ENCODE results near the gene SPACDR.

SPACDR gene

DNA sequence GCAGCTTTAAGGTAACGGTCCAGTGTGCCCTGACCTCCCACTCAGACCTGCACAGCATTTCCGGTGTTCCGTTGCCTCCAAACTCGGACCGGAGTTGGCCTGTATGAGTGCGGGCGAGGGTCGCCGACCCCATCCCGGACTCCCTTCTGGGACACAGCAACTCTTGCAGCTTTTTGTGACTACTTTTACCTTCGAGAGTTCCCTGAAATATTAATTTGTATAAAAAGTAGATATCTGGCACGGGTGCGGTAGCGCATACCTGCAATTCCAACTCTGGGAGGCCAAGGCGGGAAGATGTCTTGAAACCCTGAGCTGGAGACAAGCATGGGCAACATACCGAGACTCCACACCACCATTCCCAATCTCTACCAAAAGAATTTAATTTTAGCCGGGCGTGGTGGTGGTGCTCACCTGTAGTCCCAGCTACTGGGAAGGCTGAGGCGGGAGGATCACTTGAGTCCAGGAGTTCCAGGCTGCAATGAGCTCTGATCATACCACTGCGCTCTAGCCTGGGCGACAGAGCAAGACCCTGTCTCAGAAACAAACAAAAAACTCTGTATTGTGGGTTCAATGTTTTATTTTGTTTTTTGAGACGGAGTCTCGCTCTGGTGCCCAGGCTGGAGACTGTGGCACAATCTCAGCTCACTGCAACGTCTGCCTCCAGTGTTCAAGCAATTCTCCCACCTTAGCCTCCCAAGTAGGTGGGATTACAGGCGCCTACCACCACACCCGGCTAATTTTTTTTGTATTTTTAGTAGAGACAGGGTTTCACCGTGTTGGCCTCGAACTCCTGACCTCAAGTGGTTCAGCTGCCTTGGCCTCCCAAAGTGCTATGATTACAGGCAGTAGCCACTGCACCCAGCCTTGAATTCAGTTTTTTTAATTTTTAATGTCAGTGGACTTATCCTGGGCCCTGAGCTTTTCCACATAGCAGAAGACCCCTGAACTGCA, 26.6 kb downstream of the SPACDR start:
- no peak overlapping the region for H3K4me3 ChIP-seq (ENCODE audit: control insufficient read depth, low read depth, low read length)
- no peak for DNase-seq (ENCODE audit: low read depth)
- TF ChIP-seq CTCF (IDR thresholded peaks at IDR 0.05; ENCODE audit: control insufficient read depth, insufficient read depth, low read depth, low read length, missing control alignments): no peak

DNA sequence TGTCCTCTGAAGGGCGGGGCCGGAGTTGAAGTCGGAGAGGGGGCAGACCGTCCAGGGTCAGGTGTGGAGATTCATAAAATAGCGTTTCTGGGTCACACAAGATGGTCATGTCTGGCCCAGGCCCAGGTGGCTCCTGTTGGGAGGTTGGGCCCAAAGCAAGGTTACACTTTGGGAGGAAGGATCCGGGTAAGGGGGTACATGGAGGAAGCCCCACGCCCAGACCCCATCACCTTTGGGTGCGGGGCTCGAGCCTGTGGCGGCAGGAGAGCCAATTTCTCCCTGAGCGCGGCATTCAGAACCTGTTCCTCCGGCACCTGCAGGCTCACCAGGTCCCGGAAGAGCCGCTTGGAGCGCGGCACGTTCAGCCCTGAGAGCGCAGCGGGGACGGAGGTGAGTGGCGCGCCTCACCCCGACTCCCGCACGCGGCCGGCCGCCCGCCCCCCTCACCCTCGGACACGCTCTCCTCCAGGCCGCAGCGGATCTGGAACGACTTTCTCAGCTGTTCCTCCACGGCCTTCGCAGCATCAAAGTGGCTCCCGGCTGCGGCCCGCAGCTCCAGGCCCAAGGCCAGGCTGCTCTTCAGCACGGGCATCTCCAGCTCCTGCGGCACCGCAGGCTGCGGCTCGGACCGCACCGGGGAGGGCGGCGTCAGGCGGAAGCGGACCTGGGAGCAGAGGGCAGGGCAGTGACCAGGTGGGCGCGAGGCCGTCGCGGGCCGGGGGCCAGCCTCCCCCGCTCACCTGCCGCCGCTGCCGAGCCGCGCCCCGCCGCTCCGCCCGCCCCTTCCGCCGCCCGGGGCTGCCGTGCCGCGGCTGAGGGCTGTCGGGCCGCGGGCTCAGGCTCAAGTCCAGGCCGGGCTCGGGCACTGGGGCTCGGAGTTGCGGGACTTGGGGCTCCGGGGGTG, 28.4 kb downstream of the SPACDR start:
- H3K4me3 ChIP-seq (ENCODE audit: control insufficient read depth, low read depth, low read length): peak overlapping the region; percentile 66
- no peak for DNase-seq (ENCODE audit: low read depth)
- TF ChIP-seq CTCF (IDR thresholded peaks at IDR 0.05; ENCODE audit: control insufficient read depth, insufficient read depth, low read depth, low read length, missing control alignments): no peak

GRCh38 chr7:100434297-100435144, 29.5 kb downstream of the SPACDR start:
- no peak for DNase-seq (ENCODE audit: low read depth)
- H3K4me3 ChIP-seq (ENCODE audit: control insufficient read depth, low read depth, low read length): peak overlapping the region; percentile 66
- TF ChIP-seq CTCF (IDR thresholded peaks at IDR 0.05; ENCODE audit: control insufficient read depth, insufficient read depth, low read depth, low read length, missing control alignments): no peak

GRCh38 chr7:100433592-100434296, 30.3 kb downstream of the SPACDR start:
- H3K4me3 ChIP-seq (ENCODE audit: control insufficient read depth, low read depth, low read length): no peak overlapping the region
- no peak for DNase-seq (ENCODE audit: low read depth)
- no peak for TF ChIP-seq CTCF (IDR thresholded peaks at IDR 0.05; ENCODE audit: control insufficient read depth, insufficient read depth, low read depth, low read length, missing control alignments)

DNA sequence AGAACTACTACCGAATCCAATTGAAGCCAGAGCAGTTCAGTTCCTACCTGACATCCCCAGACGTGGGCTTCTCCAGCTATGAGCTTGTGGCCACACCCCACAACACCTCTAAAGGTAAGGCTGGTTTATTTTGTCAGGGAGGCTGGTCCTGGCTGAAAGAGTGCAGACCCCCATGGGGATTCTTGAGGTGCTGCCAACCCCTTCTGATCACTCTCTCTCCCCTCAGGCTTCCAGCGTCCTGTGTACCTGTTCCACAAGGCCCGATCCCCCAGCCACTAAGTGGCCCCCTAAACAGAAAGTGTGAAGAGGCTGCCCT, 30.8 kb downstream of the SPACDR start:
- TF ChIP-seq CTCF (IDR thresholded peaks at IDR 0.05; ENCODE audit: control insufficient read depth, insufficient read depth, low read depth, low read length, missing control alignments): no peak
- no peak overlapping the region for H3K4me3 ChIP-seq (ENCODE audit: control insufficient read depth, low read depth, low read length)

More for the DNA sequence above, 30.8 kb downstream of the SPACDR start:
- no peak for DNase-seq (ENCODE audit: low read depth)

All from AG09309 (cell line).